ENCODE results near the gene ZNF296. TPM values are rescaled to one million over a fixed set of nuclear protein-coding genes. Genes with fewer than 3 reads are reported as not detected.

The ZNF296 gene
- total and polyA plus RNA-seq, 2 of the 8 experiments (the other 6 are each of a cell fraction or from before 2014, with no cell fraction given) = 2.7 to 7.5 TPM

- Histone ChIP-seq H3K4me1 (replicated peaks in 1 of 4; ENCODE audit: control insufficient read depth in 3 of 4, insufficient read depth in 4 of 4, low read length in 3 of 4) (peaks cover 13 to 37% (median 20%) of the 10 kb centered on the region in 4 experiments), H3K4ac (replicated peaks; ENCODE audit: insufficient read length, low read depth, low read length) (peak within 1 kb of the TSS; percentile 95), H2BK12ac (ENCODE audit: low read depth, low read length) (peak within 1 kb of the TSS; percentile 90), H3K23ac (ENCODE audit: insufficient read length) (no peak within 1 kb of the TSS), H3K79me2 (ENCODE audit: control insufficient read depth in 1 of 2, insufficient read depth in 2 of 2, low read length in 2 of 2) (peaks cover 5 to 39% of the 10 kb centered on the region in 2 experiments), H2BK120ac (replicated peaks; ENCODE audit: low read depth, low read length) (peak within 1 kb of the TSS; percentile 79), H3K14ac (ENCODE audit: insufficient read length) (peak within 1 kb of the TSS; percentile 24), H3K56ac (replicated peaks; ENCODE audit: insufficient read length, low read depth, low read length) (peak within 1 kb of the TSS; percentile 91), H2AFZ (ENCODE audit: low read length) (no peak within 1 kb of the TSS), H3K79me1 (ENCODE audit: low read depth, low read length) (peaks cover 9% of the 10 kb centered on the region), H3K23me2 (ENCODE audit: low read depth, low read length) (peaks cover 17% of the 10 kb centered on the region), H3K27ac (ENCODE audit: low read depth, low read length) (peak within 1 kb of the TSS; percentile 94), H4K91ac (replicated peaks; ENCODE audit: insufficient read length, low read length) (peak within 1 kb of the TSS; percentile 87), H4K8ac (ENCODE audit: extremely low read depth, insufficient read depth, low read length) (peak within 1 kb of the TSS; percentile 95), H3K9ac (replicated peaks in 1 of 4; ENCODE audit: extremely low read depth in 1 of 4, low read depth in 3 of 4, low read length in 3 of 4) (peak within 1 kb of the TSS; percentile 70 to 89 (median 82)), H2BK20ac (ENCODE audit: low read length) (peak within 1 kb of the TSS; percentile 80), H2BK15ac (ENCODE audit: low read length) (peak within 1 kb of the TSS; percentile 98; the same call in 1 of the 2 replicates), H3K4me3 (ENCODE audit: extremely low read depth in 1 of 4, insufficient read depth in 2 of 4, low read depth in 3 of 4, low read length in 4 of 4) (peak within 1 kb of the TSS; percentile 87 to 98 (median 94)), H2AK5ac (ENCODE audit: low read depth, low read length) (peak within 1 kb of the TSS; percentile 80; the same call in 1 of the 2 replicates), H3K36me3 (ENCODE audit: control insufficient read depth in 2 of 4, insufficient read depth in 4 of 4, low read length in 3 of 4) (peaks cover 0 to 20% (median 4%) of the 10 kb centered on the region in 4 experiments; a peak in 4 of 8 replicates), H3K27me3 (replicated peaks in 1 of 4; ENCODE audit: control insufficient read depth in 3 of 4, extremely low read depth in 1 of 4, insufficient read depth in 3 of 4, low read length in 3 of 4) (no peaks in the 10 kb centered on the region), H4K5ac (ENCODE audit: insufficient read length, low read depth, low read length) (peak within 1 kb of the TSS; percentile 98), H4K20me1 (replicated peaks in 1 of 2; ENCODE audit: control insufficient read depth in 1 of 2, insufficient read depth in 2 of 2, low read length in 2 of 2) (peaks cover 0 to 2% of the 10 kb centered on the region in 2 experiments), H3K18ac (ENCODE audit: extremely low read depth, low read length) (peak within 1 kb of the TSS; percentile 99), H3K4me2 (ENCODE audit: insufficient read depth in 1 of 2, low read depth in 2 of 2, low read length in 2 of 2) (peak within 1 kb of the TSS; percentile 87 to 99), H2BK5ac (ENCODE audit: low read depth, low read length) (peak within 1 kb of the TSS; percentile 97), H3K9me3 (ENCODE audit: insufficient read depth in 2 of 2, low read depth in 1 of 2, low read length in 1 of 2) (no peaks in the 10 kb centered on the region)
- WGBS, 2 experiments (ENCODE audit: extremely low coverage in 1 of 2, insufficient coverage in 1 of 2, insufficient read length in 1 of 2, insufficient replicate concordance in 2 of 2, low coverage in 1 of 2, low lambda C conversion rate in 2 of 2, missing lambda C conversion rate in 1 of 2) = 2% methylated on average over 39 of the region's 61 CpGs; no CpG with 5 or more reads in 1 of the 2 experiments
- DNase-seq (ENCODE audit: low read depth in 1 of 2, low spot score in 2 of 2) = peak in 1 of 2 experiments; percentile 92
- ChIA-PET CTCF (ENCODE audit: partially characterized antibody) (interaction anchor here (0.5 to 4.1 kb wide), 7 partner anchors 8 to 1546 kb away, joined by 3 to 39 read pairs (median 3); partner anchors contain the start of genes PPP1R37 and ZNF575), POLR2A (ENCODE audit: partially characterized antibody) (interaction anchor here (0.6 to 8.5 kb wide), 30 partner anchors 8 to 284 kb away, joined by 3 to 230 read pairs (median 4); partner anchors contain the start of genes APOE, BLOC1S3, CLASRP and CLPTM1)
- no peak for FAIRE-seq
- TF ChIP-seq SRF (IDR thresholded peaks at IDR 0.05; ENCODE audit: low read depth, low read length) = peak; percentile 65; the same call in 1 of the 2 replicates
- peak; percentile 35 for TF ChIP-seq NANOG (IDR thresholded peaks at IDR 0.05; ENCODE audit: insufficient read depth, low read depth, low read length, poor library complexity, severe bottlenecking)
- TF ChIP-seq EZH2 (IDR thresholded peaks at IDR 0.05; ENCODE audit: low read depth, low read length, severe bottlenecking) = no peak
- peak; percentile 88 for TF ChIP-seq TAF7 (optimal IDR thresholded peaks at IDR 0.05; ENCODE audit: borderline replicate concordance, low read depth, low read length)
- no peak for TF ChIP-seq CEBPB (IDR thresholded peaks at IDR 0.05; ENCODE audit: low read depth, low read length)
- peak; percentile 90 for TF ChIP-seq TAF1 (IDR thresholded peaks at IDR 0.05; ENCODE audit: low read depth, low read length)
- peak in 1 of 2 experiments; percentile 97; a peak in 2 of 4 replicates for TF ChIP-seq SIN3A (conservative IDR thresholded peaks at IDR 0.05 in 1 of 2, IDR thresholded peaks at IDR 0.05 in 1 of 2; ENCODE audit: low read depth in 1 of 2, low read length in 2 of 2)
- TF ChIP-seq JUND (IDR thresholded peaks at IDR 0.05; ENCODE audit: low read length) = no peak
- no peak for TF ChIP-seq SP4 (IDR thresholded peaks at IDR 0.05; ENCODE audit: low read length)
Measured at GRCh38 chr19:45079063-45079910, 3.0 kb upstream of the ZNF296 start, which contains the start of gene GEMIN7. TSS of gene GEMIN7 (plus strand) at chr19:45079260. CDS start at chr19:45090115, 10,855 bp downstream.

Measured in H1 (cell line).